Activated CD4-positive, alpha-beta T cell treated with anti-CD3 and anti-CD28 coated beads for 36 hours (primary cell): ENCODE measurements around the gene LCK. TPM values are rescaled to one million over a fixed set of nuclear protein-coding genes. Genes with fewer than 3 reads are reported as not detected.
A peak's percentile ranks its signal among the peaks of the same experiment; 100 is the strongest.
"Not testable (repeated sequence)": the region's sequence is repeated elsewhere in the genome, so short reads cannot be mapped to it uniquely, and the experiment has no call there.

ENCODE experiments used
- ATAC-seq: fragments of 200-7000 bp; cut with Tn5 transposase; one replicate; pipeline ENCODE4 v1.10.0; 2021; ENCODE audit warnings: mild to moderate bottlenecking, moderate library complexity
- CTCF ChIA-PET: fragments of 350-600 bp; sonication (Branson Sonifier 250); formaldehyde crosslinking; loops from one replicate; lab custom pipeline; 2021; ENCODE audit warnings: antibody characterized with exemption; lab: Charles Lee
- POLR2A ChIA-PET: fragments of 350-600 bp; sonication (Branson Sonifier 250); formaldehyde crosslinking; loops from one replicate; lab custom pipeline; 2021; ENCODE audit warnings: antibody characterized with exemption, inconsistent platforms; lab: Charles Lee
- DNase-seq: peaks from one replicate; pipeline ENCODE4 v3.0.0-alpha.2; 2020
- H3K27ac Mint-ChIP-seq: one replicate; pipeline ENCODE4 v1.8.0; 2021; ENCODE audit warnings: mixed read lengths
- H3K27me3 Mint-ChIP-seq: one replicate; pipeline ENCODE4 v1.8.0; 2021; ENCODE audit warnings: mixed read lengths
- H3K36me3 Mint-ChIP-seq: one replicate; pipeline ENCODE4 v1.8.0; 2021; ENCODE audit warnings: low read depth, mixed read lengths
- H3K4me1 Mint-ChIP-seq: one replicate; pipeline ENCODE4 v1.8.0; 2021; ENCODE audit warnings: mixed read lengths
- H3K4me3 Mint-ChIP-seq: one replicate; pipeline ENCODE4 v1.8.0; 2021; ENCODE audit warnings: mild to moderate bottlenecking, moderate library complexity, mixed read lengths
- H3K9me3 Mint-ChIP-seq: one replicate; pipeline ENCODE4 v1.8.0; 2021; ENCODE audit warnings: low read depth, mixed read lengths
- intact Hi-C, 2 experiments: fragments of 100-400 bp; cut with DNase I in 1 of 2; cut with micrococcal nuclease in 1 of 2; formaldehyde crosslinking; loops; one replicate each; pipeline versions ENCODE4 v1.14.2 to v1.15.1; 2022 to 2024; cut with DNase I, micrococcal nuclease
- total RNA-seq, 2 experiments: library from RNA; stranded (reverse); gene quantifications; one replicate each; pipeline ENCODE4 v1.2.3, GENCODE V29; 2021

LCK gene
- total RNA-seq, 2 experiments from 2014 or later, result 179 to 220 TPM

DNA sequence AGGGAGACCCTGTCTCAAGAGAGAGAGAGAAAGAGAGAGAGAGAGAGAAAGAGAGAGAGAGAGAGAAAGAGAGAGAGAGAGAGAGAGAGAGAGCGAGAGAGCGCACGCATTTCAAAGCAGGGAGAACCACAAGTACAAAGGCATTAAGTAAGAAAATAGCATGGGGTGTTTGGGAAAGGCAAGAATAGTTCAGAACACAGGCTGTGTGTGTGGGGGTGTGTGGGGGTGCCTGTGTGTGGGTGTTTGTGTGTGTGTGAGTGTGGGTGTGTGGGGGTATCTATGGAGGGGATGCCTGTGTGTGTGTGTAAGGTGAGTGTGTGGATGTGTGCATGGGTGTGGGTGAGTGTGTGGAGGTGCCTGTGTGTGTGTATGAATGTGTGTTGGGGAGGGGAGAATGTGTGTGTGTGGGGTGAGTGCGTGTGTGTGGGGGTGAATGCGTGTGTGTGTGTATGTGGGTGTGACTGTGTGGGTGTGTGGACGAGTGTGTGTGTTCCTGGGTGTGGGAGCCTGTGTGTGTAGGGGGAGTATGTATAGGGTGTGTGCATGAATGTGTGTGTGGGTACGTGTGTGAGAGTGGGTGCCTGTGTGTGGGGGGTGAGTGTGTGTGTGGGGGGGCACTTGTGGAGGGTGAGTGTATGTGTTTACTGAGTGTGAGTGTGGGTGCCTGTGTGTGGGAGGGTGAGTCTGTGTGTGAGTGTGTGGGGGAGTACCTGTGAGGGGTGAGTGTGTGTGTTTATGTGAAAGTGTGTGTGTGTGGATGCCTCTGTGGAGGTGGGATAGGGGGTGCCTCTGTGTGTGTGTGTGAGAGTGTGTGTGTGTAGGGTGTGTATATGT lies 21.7 kb downstream of the LCK start:
- DNase-seq, result peak; percentile 51
- intact Hi-C loops, result loop anchor here (1.0 to 5.0 kb wide), 6 partner anchors 16 to 1525 kb away; partner anchors contain the start of genes EIF3I (in 2 of the 2) and TMEM234 (in 2 of the 2)
- peak; percentile 21 for ATAC-seq
- H3K4me1 Mint-ChIP-seq, result peaks cover 58% of the 10 kb centered on the region
- H3K36me3 Mint-ChIP-seq, result peaks cover 50% of the 10 kb centered on the region
- peak overlapping the region; percentile 94 for H3K27ac Mint-ChIP-seq
- peak overlapping the region; percentile 62 for H3K4me3 Mint-ChIP-seq
- no peaks in the 10 kb centered on the region for H3K9me3 Mint-ChIP-seq
- ChIA-PET POLR2A (interaction anchor here (1.0 to 1.6 kb wide), 2 partner anchors 32 to 72 kb away, joined by 3 to 4 read pairs; no protein-coding TSS in a partner anchor), CTCF (interaction anchor here (0.7 kb wide), 1 partner anchor 80 kb away, joined by 4 read pairs; no protein-coding TSS in a partner anchor)
- no peaks in the 10 kb centered on the region for H3K27me3 Mint-ChIP-seq

DNA sequence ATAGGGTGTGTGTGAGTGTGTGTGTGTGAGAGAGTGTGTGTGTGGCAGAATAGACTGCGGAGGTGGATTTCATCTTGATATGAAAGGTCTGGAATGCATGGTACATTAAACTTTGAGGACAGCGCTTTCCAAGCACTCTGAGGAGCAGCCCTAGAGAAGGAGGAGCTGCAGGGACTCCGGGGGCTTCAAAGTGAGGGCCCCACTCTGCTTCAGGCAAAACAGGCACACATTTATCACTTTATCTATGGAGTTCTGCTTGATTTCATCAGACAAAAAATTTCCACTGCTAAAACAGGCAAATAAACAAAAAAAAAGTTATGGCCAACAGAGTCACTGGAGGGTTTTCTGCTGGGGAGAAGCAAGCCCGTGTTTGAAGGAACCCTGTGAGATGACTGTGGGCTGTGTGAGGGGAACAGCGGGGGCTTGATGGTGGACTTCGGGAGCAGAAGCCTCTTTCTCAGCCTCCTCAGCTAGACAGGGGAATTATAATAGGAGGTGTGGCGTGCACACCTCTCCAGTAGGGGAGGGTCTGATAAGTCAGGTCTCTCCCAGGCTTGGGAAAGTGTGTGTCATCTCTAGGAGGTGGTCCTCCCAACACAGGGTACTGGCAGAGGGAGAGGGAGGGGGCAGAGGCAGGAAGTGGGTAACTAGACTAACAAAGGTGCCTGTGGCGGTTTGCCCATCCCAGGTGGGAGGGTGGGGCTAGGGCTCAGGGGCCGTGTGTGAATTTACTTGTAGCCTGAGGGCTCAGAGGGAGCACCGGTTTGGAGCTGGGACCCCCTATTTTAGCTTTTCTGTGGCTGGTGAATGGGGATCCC lies 22.5 kb downstream of the LCK start:
- Mint-ChIP-seq H3K4me3 (peak overlapping the region; percentile 62), H3K9me3 (no peaks in the 10 kb centered on the region), H3K36me3 (peaks cover 58% of the 10 kb centered on the region), H3K27ac (peak overlapping the region; percentile 94), H3K4me1 (peaks cover 58% of the 10 kb centered on the region), H3K27me3 (no peaks in the 10 kb centered on the region)
- intact Hi-C loops, result loop anchor here (1.0 to 5.0 kb wide), 7 partner anchors 17 to 1526 kb away; partner anchors contain the start of genes EIF3I (in 2 of the 2) and TMEM234 (in 2 of the 2)
- POLR2A ChIA-PET, result interaction anchor here (0.6 to 1.6 kb wide), 4 partner anchors 25 to 121 kb away, joined by 3 to 6 read pairs (median 4); partner anchors contain the start of gene BSDC1
- DNase-seq, result peak; percentile 91
- peak; percentile 93 for ATAC-seq
- CTCF ChIA-PET, result interaction anchor here (0.9 to 1.5 kb wide), 4 partner anchors 15 to 24 kb away, joined by 3 to 8 read pairs (median 4); partner anchors contain the start of gene HDAC1

DNA sequence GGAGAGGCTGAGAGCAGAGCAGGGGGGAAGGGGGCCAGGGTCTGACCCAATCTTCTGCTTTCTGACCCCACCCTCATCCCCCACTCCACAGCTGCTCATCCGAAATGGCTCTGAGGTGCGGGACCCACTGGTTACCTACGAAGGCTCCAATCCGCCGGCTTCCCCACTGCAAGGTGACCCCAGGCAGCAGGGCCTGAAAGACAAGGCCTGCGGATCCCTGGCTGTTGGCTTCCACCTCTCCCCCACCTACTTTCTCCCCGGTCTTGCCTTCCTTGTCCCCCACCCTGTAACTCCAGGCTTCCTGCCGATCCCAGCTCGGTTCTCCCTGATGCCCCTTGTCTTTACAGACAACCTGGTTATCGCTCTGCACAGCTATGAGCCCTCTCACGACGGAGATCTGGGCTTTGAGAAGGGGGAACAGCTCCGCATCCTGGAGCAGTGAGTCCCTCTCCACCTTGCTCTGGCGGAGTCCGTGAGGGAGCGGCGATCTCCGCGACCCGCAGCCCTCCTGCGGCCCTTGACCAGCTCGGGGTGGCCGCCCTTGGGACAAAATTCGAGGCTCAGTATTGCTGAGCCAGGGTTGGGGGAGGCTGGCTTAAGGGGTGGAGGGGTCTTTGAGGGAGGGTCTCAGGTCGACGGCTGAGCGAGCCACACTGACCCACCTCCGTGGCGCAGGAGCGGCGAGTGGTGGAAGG lies 23.7 kb downstream of the LCK start:
- ChIA-PET POLR2A (interaction anchor here (1.3 to 1.6 kb wide), 2 partner anchors 26 to 34 kb away, joined by 4 to 6 read pairs; no protein-coding TSS in a partner anchor), CTCF (interaction anchor here (0.5 to 1.7 kb wide), 6 partner anchors 14 to 127 kb away, joined by 3 to 8 read pairs (median 4); partner anchors contain the start of gene HDAC1)
- ATAC-seq (no peak), DNase-seq (peak; percentile 27)
- H3K9me3 Mint-ChIP-seq, result no peaks in the 10 kb centered on the region
- H3K27ac Mint-ChIP-seq, result peak overlapping the region; percentile 94
- H3K36me3 Mint-ChIP-seq, result peaks cover 68% of the 10 kb centered on the region
- H3K27me3 Mint-ChIP-seq, result no peaks in the 10 kb centered on the region
- peaks cover 52% of the 10 kb centered on the region for H3K4me1 Mint-ChIP-seq
- intact Hi-C loops, result loop anchor here (1.0 to 5.0 kb wide), 3 partner anchors 17 to 1527 kb away; partner anchors contain the start of genes EIF3I (in 1 of the 2) and TMEM234 (in 1 of the 2)
- H3K4me3 Mint-ChIP-seq, result peak overlapping the region; percentile 62

DNA sequence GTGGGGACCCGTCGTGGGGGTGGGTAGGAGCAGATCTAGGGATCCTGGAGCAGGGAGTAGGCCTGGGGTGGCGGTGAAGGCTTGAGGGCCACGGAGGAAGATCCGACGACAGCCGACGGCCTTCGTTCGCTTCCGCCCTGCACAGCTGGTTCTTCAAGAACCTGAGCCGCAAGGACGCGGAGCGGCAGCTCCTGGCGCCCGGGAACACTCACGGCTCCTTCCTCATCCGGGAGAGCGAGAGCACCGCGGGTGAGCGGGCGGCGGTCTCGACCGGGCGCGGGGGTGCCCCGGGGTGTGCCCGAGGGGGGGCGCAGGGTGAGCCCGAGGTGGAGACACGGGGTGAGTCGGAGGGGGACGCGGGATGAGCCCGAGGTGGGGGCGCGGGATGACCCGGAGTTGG lies 24.4 kb downstream of the LCK start:
- intact Hi-C loops, result no loop called here
- peak overlapping the region; percentile 62 for H3K4me3 Mint-ChIP-seq
- peaks cover 49% of the 10 kb centered on the region for H3K4me1 Mint-ChIP-seq
- ChIA-PET CTCF (interaction anchor here (0.5 to 1.7 kb wide), 3 partner anchors 13 to 126 kb away, joined by 4 to 6 read pairs (median 5); no protein-coding TSS in a partner anchor), POLR2A (no interaction called here)
- no peak overlapping the region for H3K27ac Mint-ChIP-seq
- peaks cover 69% of the 10 kb centered on the region for H3K36me3 Mint-ChIP-seq
- no peaks in the 10 kb centered on the region for H3K27me3 Mint-ChIP-seq
- ATAC-seq (no peak), DNase-seq (no peak)
- H3K9me3 Mint-ChIP-seq, result no peaks in the 10 kb centered on the region

DNA sequence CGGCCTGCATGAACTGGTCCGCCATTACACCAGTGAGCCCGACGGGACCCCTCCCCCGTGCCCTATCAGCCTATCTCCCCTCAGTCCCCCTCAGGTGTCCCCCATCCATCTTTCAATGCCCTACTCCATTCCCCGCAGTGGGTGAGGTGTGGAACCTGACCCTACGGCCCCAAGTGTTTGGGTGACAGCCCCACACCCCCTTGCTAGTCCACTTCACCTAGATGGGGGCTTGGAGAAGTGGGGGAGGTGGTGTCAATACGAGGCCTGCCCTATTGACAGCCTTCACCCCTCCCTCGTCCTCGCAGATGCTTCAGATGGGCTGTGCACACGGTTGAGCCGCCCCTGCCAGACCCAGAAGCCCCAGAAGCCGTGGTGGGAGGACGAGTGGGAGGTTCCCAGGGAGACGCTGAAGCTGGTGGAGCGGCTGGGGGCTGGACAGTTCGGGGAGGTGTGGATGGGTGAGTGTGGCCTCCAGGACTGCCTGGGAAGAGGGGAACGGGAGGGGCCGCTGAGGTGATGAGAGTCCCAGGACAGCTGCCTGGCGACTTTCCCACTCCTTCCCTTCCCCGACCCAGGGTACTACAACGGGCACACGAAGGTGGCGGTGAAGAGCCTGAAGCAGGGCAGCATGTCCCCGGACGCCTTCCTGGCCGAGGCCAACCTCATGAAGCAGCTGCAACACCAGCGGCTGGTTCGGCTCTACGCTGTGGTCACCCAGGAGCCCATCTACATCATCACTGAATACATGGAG lies 25.1 kb downstream of the LCK start:
- CTCF ChIA-PET, result interaction anchor here (1.7 kb wide), 1 partner anchor 36 kb away, joined by 6 read pairs; no protein-coding TSS in a partner anchor
- no peak overlapping the region for H3K4me3 Mint-ChIP-seq
- H3K36me3 Mint-ChIP-seq, result peaks cover 69% of the 10 kb centered on the region
- ATAC-seq (no peak), DNase-seq (no peak)
- H3K4me1 Mint-ChIP-seq, result peaks cover 46% of the 10 kb centered on the region
- H3K27me3 Mint-ChIP-seq, result no peaks in the 10 kb centered on the region
- H3K27ac Mint-ChIP-seq, result no peak overlapping the region
- POLR2A ChIA-PET, result no interaction called here
- no peaks in the 10 kb centered on the region for H3K9me3 Mint-ChIP-seq
- intact Hi-C loops, result no loop called here

DNA sequence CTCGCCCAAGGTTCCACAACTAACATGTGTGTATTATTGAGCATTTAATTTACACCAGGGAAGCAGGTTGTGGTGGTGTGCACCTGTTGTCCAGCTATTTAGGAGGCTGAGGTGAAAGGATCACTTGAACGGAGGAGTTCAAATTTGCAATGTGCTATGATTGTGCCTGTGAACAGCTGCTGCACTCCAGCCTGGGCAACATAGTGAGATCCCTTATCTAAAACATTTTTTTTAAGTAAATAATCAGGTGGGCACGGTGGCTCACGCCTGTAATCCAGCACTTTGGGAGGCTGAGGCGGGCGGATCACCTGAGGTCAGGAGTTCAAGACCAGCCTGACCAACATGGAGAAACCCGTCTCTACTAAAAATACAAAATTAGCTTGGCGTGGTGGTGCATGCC lies 33.7 kb downstream of the LCK start:
- H3K4me1 Mint-ChIP-seq, intact Hi-C loops, ATAC-seq, H3K27ac Mint-ChIP-seq, H3K9me3 Mint-ChIP-seq, POLR2A ChIA-PET, H3K4me3 Mint-ChIP-seq, CTCF ChIA-PET, DNase-seq, H3K27me3 Mint-ChIP-seq: not testable (repeated sequence)
- peaks cover 40% of the 10 kb centered on the region for H3K36me3 Mint-ChIP-seq

DNA sequence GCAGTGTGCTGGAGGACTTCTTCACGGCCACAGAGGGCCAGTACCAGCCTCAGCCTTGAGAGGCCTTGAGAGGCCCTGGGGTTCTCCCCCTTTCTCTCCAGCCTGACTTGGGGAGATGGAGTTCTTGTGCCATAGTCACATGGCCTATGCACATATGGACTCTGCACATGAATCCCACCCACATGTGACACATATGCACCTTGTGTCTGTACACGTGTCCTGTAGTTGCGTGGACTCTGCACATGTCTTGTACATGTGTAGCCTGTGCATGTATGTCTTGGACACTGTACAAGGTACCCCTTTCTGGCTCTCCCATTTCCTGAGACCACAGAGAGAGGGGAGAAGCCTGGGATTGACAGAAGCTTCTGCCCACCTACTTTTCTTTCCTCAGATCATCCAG lies 34.6 kb downstream of the LCK start:
- DNase-seq, result no peak
- Mint-ChIP-seq H3K9me3 (no peaks in the 10 kb centered on the region), H3K4me3 (no peak overlapping the region), H3K36me3 (peaks cover 34% of the 10 kb centered on the region), H3K27me3 (no peaks in the 10 kb centered on the region), H3K4me1 (peaks cover 9% of the 10 kb centered on the region), H3K27ac (no peak overlapping the region)
- CTCF ChIA-PET, result no interaction called here
- intact Hi-C loops, result no loop called here
- POLR2A ChIA-PET, result no interaction called here
- no peak for ATAC-seq

DNA sequence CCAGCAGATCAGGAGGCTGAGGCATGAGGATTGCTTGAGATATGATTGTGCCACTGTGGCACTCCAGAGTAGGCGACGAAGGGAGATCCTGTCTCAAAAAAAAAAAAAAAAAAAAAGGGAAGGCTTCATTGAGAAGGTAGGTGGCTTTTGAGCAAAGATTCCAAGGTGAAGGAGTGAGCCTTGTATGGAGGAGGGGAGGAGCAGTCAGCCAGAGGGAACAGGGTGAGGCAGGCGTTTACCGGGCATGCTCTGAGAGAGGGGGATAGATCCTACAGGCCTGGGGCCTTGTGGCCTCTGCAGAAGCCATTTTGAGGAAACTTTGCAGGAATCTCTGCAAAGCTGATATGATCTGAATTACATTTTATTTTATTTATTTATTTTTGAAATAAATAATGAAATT lies 35.7 kb downstream of the LCK start:
- H3K27ac Mint-ChIP-seq, result no peak overlapping the region
- ATAC-seq (no peak), DNase-seq (no peak)
- H3K4me1 Mint-ChIP-seq, result peaks cover 14% of the 10 kb centered on the region
- no peaks in the 10 kb centered on the region for H3K27me3 Mint-ChIP-seq
- peaks cover 31% of the 10 kb centered on the region for H3K36me3 Mint-ChIP-seq
- intact Hi-C loops, result no loop called here
- CTCF ChIA-PET, result interaction anchor here (1.0 kb wide), 1 partner anchor 71 kb away, joined by 3 read pairs; no protein-coding TSS in a partner anchor
- H3K4me3 Mint-ChIP-seq, result no peak overlapping the region
- POLR2A ChIA-PET, result interaction anchor here (0.7 kb wide), 1 partner anchor 16 kb away, joined by 5 read pairs; no protein-coding TSS in a partner anchor
- H3K9me3 Mint-ChIP-seq, result no peaks in the 10 kb centered on the region

DNA sequence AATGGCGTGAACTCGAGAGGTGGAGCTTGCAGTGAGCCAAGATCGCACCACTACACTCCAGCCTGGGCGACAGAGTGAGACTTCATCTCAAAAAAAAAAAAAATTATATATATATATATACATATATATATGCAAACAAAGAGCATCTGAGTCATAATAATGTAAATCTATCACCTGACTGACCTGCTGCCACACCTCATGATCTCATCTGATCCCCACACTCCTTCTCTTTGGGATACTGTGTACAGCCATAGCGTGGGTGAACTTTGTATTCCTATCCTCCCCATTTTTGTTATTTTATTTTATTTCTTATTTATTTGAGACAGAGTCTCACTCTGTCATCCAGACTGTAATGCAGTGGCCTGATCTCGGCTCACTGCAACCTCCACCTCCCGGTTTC lies 38.2 kb downstream of the LCK start:
- peaks cover 21% of the 10 kb centered on the region for H3K4me1 Mint-ChIP-seq
- ATAC-seq (no peak), DNase-seq (no peak)
- ChIA-PET CTCF (interaction anchor here (1.0 to 1.7 kb wide), 3 partner anchors 15 to 39 kb away, joined by 3 to 4 read pairs (median 3); no protein-coding TSS in a partner anchor), POLR2A (interaction anchor here (0.6 kb wide), 1 partner anchor 57 kb away, joined by 3 read pairs; no protein-coding TSS in a partner anchor)
- intact Hi-C loops, result no loop called here
- H3K4me3 Mint-ChIP-seq, result no peak overlapping the region
- H3K27me3 Mint-ChIP-seq, result no peaks in the 10 kb centered on the region
- H3K36me3 Mint-ChIP-seq, result peaks cover 36% of the 10 kb centered on the region
- H3K27ac Mint-ChIP-seq, result no peak overlapping the region
- no peaks in the 10 kb centered on the region for H3K9me3 Mint-ChIP-seq
